GM18870 (cell line): Measurements from ENCODE around the gene IRAK2.
"Not testable (repeated sequence)": the region's sequence is repeated elsewhere in the genome, so short reads cannot be mapped to it uniquely, and the experiment has no call there.

Experiments
- ATAC-seq: cut with Tn5 transposase; IDR thresholded peaks from one replicate; pipeline ENCODE4 v1.9.1; 2021; ENCODE audit warnings: moderate library complexity; ENCODE audit not compliant: unreplicated experiment

IRAK2 gene

GRCh38 chr3:10248984-10249748 is 84.4 kb downstream of the IRAK2 start:
- ATAC-seq: no peak

- no peak for ATAC-seq
Observed at GRCh38 chr3:10249833-10250232, 85.1 kb downstream of the IRAK2 start.

GRCh38 chr3:10251006-10251405 is 86.3 kb downstream of the IRAK2 start:
- no peak for ATAC-seq

- ATAC-seq: no peak
Observed at GRCh38 chr3:10253731-10254130, 89.0 kb downstream of the IRAK2 start.

DNA sequence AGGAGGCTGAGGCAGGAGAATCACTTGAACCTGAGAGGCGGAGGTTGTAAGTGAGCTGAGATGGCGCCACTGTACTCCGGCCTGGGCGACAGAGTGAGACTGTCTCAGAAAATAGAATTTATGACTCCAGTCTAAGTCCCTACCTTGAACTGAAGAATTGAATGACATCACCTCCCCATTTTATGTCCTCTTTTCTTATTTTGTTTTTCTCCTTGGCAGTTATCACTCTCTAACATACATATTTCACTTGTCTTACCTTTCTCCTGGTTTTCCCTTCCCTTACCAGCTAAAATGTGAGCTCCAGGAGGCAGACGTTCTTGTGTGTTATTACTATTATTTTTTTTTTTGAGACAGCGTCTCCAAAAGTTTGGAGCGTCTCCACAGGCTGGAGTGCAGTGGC is 91.1 kb downstream of the IRAK2 start:
- ATAC-seq: no peak

DNA sequence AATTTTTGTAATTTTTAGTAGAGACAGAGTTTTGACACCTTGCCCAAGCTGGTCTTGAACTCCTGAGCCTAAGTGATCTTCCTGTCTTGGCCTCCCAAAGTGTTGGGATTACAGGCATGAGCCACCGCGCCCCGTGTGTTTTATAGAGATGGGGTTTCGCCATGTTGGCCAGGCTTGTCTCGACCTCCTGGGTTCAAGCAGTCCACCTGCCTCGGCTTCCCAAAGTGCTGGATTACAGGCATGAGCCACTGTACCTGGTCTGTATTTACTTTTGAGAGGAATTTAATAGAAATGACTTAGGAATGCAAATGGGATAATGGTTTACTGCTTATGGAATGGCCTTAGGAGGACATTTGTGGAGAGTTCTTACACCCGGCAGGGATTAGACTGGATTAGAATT is 94.3 kb downstream of the IRAK2 start:
- no peak for ATAC-seq

- ATAC-seq: no peak
Observed at GRCh38 chr3:10259798-10260197, 95.1 kb downstream of the IRAK2 start.

DNA sequence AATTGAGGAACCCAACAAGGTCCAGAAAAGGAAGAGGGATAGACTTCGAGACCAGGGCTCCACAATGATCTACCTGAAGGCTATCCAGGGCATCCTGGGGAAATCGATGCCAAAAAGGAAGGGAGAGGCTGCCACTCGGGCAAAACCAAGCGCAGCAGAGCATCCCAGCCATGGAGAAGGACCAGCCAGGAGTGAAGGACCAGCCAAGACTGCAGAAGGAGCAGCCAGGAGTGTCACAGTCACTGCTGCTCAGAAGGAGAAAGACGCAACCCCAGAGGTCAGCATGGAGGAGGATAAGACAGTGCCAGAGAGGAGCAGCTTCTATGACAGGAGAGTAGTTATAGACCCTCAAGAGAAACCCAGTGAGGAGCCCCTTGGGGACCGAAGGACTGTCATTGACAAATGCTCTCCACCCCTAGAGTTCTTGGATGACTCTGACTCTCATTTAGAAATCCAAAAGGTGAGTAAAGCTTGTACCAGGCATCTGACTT is 95.5 kb downstream of the IRAK2 start:
- ATAC-seq: no peak

GRCh38 chr3:10262027-10262426 is 97.3 kb downstream of the IRAK2 start:
- ATAC-seq: no peak

DNA sequence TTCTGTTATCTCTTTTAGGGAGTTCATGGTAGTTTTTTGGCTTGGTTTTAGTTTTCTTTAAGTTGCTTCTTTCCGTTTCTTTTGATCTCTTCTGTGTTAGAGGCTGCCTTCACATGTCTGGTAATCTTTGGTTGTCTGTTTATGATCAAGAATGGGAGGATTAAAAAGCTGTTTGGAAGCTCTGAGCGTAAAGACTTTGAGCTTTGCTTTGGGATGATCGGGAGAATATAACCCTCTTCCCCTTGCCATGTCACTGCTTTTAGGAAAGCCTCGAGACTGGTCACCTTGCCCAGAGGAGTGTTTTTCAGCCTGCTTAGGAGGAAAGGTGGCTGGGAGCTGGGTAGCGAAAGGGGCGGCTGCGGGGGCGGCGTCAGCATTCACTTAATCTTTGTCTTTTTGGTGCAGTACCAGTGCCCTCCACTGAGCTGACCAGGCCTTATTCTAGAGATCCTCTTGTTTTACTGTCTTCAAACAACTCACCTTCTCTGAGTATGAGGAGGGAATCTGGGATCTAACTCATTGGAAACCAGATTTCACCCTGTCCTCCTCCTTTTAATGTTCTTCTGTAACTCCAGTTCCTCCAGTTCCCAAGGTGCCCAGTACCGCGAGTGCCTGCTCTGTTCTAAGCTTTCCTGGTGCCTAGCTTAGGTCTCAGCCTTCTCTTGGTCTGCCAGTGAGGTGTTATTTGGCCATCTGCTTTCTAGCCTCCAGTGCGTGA is 99.1 kb downstream of the IRAK2 start:
- ATAC-seq: no peak

DNA sequence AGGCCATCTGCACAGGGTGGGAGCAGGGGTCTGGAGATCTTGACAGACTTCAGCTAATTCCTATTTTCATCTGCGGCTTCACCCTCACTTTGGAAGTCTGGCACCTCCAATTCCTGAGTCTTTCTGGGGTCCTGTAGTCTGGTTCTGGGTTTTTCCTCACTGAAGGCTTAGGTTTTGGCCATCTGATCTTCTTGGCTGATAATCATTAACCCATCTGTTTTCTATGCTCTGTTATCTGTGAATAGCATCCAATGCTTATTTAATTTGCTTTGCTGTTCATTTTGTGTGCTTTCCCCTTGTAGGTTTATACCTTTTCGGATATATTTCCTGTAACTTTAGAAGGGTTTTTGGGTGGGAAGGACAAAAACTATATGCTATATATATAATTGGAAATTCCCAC is 101.1 kb downstream of the IRAK2 start:
- ATAC-seq: no peak

GRCh38 chr3:10266936-10267335 is 102.2 kb downstream of the IRAK2 start:
- ATAC-seq: not testable (repeated sequence)

DNA sequence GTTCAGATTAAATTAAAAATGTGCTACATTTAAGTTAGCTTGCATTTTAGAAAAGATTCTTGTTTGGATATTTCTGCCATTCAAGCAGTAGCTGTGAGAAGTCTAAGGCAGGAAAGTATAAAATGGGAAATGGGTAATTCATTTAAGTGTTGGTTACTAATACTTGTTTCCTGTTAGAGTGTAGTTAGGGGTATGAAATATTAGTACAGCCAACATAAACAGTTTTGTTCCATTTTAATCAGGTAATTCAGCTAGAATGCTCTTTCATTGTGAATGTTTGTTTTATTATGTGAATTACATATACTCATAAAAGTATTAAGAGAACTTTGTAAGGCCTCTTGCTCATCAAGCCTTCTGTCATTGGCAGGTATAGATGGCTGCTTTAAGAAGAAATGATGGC is 103.4 kb downstream of the IRAK2 start:
- ATAC-seq: no peak

GRCh38 chr3:10268930-10269329 is 104.2 kb downstream of the IRAK2 start:
- no peak for ATAC-seq

DNA sequence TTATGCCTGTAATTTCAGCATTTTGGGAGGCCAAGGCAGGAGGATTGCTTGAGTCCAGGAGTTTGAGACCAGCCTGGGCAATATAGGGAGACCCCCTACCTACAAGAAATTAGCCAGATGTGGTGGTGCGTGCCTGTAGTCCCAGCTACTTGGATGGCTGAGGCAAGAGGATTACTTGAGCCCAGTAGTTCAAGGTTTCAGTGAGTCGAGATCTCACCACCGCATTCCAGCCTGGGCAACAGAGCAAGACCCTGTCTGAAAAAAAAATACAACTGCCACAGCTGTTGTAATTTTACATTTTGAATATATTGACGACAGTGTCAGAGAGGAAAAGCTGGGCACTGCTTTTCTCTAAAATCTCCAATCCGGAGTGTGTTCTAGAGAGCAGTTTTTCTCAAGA is 104.7 kb downstream of the IRAK2 start:
- ATAC-seq: no peak

DNA sequence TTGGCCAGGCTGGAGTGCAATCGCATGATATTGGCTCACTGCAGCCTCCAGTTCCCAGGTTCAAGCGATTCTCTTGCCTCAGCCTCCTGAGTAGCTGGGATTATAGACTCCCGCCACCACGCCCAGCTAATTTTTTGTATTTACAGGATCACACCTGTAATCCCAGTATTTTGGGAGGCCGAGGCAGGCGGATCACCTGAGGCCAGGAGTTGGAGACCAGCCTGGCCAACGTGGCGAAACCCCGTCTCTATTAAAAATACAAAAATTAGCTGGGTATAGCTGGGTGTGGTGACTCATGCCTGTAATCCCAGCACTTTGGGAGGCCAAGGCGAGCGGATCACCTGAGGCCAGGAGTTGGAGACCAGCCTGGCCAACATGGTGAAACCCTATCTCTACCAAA is 107.8 kb downstream of the IRAK2 start:
- not testable (repeated sequence) for ATAC-seq

- no peak for ATAC-seq
Observed at GRCh38 chr3:10272977-10273376, 108.3 kb downstream of the IRAK2 start.

DNA sequence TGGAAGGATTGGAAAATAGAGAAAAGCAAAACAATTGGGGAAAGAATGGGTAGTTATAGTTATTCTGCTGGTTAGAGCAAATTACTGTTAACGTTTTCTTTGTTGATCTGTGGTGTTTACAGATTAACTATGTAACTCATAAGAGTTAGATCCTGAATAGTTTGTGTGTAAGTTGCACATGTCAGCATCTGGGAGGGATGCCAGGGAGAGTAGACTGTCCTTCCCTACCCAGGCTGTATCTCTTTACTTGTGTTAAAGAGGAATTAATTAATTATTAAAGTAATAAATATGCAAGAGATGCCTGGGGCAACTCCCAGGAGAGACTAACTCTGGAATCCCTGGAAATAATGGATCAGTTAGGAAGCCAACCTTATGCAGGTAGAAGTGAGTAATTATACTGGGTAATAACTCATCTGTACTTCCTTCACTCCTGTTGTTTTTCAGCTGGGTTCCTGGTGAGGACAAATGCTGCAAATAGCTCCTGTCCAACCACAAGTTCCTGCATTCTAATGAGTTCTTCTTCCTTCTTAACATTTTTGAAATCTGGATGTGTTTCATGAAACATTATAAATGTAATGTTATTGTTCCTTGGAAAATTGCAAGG is 109.1 kb downstream of the IRAK2 start:
- no peak for ATAC-seq

GRCh38 chr3:10274601-10275000 is 109.9 kb downstream of the IRAK2 start:
- ATAC-seq: no peak

GRCh38 chr3:10277115-10277625 is 112.5 kb downstream of the IRAK2 start:
- ATAC-seq: no peak

- no peak for ATAC-seq
Observed at GRCh38 chr3:10278501-10278900, 113.8 kb downstream of the IRAK2 start.
